HG02763 (cell line): ENCODE data around the gene SLC66A2.

Experiments
- ATAC-seq: cut with Tn5 transposase; IDR thresholded peaks from one replicate; pipeline ENCODE4 v1.9.1; 2021; ENCODE audit warnings: mild to moderate bottlenecking, moderate library complexity; ENCODE audit not compliant: unreplicated experiment

The SLC66A2 gene

DNA sequence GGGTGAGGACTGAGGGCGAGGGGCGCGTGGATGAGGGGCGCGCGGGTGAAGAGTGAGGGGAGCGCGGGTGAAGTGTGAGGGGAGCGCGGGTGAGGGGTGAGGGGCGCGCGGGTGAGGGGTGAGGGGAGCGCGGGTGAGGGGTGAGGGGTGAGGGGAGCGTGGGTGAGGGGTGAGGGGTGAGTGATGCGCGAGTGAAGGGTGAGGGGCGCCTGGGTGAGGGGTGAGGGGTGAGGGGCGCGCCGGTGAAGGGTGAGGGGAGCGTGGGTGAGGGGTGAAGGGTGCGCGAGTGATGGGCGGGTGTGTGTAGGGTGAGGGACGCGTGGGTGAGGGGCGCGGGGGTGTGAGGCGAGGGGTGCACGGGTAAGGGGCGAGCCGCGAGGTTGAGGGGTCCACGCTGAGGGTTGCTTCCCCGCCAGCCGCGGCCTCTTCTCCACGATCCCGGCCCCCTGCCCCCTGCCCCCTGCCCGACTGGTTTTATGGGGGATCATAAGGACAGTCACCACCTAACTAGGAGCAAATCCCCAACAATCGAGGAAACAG lies 1.1 kb upstream of the SLC66A2 start:
- ATAC-seq: no peak

DNA sequence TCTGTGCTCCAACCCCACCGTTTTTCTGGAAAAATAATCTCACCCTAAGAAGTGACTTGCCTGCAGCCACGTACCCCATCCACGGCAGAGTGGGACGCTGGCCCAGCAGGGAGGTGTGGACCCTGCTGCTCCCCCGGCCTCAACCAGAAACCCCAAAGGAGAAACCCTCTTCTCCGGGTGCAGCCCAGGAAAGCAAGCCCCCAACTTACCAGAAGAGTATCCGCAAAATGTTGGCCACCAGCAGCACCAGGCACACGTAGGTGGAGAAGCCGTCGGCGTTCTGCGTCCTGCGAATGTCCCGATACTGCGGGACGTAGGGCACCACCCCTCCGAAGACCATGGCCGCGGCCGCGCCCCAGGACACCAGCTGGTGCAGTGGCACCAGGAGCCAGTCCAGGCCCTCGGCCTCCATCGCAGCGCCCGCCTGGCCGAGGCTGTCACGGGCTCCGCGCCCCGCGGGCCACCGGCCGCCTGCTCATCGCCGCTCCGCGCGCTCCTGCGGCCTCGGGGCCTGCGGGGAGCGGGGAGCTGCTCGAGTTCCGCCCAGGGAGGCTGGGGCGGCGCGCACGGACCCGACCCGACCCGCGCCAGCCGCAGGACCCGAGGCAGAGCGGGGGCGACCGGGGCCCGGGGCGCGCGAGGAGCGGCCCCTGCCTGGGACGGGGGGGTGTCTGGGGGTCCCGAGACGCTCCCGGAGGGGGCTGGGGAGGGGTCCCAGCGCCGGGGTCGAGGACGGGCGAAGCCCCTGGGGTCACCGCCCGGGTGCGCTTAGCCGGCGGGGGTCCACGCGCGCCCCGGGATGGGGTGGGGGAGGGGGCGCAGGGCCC lies 725 bp downstream of the SLC66A2 start:
- ATAC-seq: peak; percentile 18

- no peak for ATAC-seq
Observed at GRCh38 chr18:79949697-79950487, 1.6 kb downstream of the SLC66A2 start.

DNA sequence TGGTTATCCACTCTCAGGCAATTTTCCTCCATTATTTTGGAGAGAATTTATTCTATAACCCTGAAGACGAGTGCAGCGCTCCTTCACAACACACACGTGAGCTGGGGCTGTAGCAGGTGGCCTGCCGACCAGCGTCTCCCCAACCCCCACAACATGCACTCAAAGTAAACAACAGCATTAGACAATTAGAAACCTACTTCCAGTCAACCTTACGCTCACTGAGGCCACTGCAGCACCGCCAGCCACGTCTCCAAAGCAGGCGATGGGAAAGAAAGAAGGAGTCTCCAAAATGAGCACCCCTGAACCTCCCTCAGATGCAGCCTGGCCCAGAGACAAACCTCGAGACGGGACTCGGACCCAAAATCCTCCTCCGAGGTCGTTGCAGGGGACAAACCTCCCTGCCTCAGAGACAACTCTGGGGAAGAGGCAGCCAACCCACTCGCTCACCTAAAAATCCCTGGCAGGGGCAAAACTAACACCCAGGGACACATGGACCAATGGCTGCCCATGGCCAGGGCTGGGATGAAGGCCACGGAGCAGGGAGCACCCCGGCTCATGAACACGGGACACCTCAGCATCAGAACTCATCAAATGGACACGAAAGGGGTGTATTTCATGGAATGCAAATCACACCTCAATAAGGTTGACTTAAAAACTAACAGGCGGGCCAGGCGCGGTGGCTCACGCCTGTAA lies 2.6 kb downstream of the SLC66A2 start:
- no peak for ATAC-seq

DNA sequence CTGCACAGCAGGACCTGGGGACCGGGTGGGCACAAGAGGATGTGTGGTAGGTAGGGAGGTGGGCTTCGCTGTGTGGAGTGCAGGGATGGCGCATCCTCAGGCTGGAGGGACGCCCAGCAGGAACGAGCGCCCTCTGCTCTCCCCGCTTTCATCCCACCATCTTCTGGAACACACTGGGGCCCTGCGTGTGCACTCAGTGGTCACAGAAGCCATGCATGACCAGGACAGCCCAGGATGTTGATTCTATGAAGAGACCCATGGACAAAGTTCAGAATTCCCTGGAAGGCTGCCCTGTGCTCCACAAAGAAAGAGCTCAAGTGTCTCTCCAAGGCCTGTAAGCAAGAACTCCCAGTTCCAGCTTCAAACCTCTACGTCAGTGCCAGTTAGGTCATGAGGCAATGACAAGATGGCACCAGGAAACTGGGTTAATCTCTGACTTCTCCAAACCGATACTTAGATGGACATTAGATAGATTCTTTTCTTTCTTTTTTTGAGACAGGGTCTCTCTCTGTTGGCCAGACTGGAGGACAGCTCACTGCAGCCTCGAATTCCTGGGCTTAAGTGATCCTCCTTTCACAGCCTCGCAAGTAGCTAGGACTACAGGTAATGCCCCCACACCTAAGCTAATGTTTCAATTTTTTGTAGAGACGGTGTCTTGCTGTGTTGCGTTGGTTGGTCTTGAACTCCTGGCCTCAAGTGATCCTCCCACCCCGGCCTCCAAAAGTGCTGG lies 3.4 kb downstream of the SLC66A2 start:
- no peak for ATAC-seq

DNA sequence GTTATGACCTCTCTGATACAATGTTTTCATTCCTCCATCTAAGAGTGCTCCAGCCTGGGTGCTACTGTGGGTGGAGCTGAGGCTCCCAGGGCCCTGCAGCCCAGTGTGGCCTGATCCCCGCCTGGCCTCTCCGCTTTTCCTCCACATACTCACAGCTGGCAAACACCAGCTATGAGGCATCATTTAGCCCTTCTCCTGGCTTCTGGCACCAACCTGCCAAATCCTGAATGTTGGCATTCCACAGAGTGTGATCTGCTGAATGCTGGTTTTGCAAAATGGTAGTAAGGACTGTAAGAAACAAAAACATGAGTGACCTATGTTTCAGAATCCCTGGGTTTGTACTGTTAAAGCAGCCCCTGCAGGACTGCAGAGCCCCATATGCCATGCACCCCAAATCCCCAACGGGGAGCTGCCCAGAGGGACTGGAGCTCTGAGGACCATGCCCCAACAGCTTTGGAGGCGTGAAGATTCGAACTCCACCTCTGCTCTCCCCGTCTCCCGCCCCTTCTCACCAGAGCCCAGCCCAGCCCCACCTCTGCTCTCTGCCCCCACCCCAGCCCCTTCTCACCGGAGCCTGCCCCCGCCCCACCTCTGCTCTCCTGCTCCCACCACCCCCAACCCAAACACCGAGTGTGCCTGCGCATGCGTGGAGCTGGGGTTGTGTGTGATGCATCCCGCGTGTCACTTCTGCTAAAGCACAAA lies 4.2 kb downstream of the SLC66A2 start:
- ATAC-seq: no peak

DNA sequence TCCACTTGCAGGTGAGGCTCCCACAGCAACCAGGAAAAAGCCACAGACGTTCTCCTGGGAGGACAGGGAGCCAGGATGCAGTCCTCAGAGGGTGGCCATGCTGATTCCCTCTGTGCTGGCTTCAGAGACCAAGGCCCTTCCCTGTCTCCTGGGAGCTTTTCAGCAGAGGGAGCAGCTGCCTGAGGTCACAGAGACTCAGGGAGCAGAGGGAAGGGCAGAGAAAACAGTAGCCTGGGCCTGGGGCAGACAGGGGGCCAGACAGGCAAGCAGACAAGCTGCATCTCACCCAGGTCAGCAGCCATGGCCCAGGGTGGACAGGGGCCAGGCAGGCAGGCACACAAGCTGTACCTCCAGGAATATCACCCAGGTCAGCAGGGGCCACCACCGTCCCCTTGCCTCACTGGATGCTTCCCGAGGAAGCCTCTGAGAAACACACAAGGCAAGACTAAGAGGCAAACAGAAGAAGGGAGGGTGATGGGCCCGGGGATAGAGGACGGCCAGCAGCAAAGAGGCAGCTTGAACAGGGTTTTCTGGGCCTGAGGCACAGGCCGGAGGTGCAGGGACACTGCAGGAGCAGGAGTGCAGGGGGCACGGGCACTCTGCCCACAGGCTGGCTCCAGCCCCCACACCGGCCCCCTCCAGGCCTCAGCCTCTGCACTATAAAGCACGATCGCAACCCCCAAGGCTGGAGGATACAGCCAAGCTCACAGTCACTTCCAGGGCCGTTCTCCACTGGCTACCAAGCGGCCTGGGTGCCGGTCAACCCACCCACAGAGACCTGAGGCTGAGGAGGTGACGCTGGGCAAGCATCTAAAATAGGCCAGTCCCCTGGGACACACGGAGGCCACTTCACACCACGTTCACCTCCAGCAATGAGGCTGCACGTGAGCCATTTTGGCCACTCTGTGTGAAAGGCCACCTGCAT lies 6.1 kb downstream of the SLC66A2 start:
- ATAC-seq: no peak

DNA sequence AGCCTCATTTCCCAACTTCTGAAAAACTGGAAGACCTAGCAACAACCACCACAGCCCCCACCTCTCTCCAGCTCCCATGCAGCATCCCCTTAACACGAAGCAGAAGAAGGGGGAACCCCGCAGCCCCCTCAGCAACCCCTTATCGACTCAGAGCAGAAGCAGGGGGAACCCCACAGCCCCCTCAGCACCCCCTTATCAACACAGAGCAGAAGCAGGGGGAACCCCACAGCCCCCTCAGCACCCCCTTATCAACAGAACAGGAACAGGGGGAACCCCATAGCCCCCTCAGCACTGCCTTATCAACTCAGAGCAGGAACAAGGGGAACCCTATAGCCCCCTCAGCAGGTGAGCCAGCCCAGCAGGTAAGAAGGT lies 6.7 kb downstream of the SLC66A2 start:
- ATAC-seq: no peak

GRCh38 chr18:79944126-79944731 lies 7.2 kb downstream of the SLC66A2 start:
- ATAC-seq: peak; percentile 44

DNA sequence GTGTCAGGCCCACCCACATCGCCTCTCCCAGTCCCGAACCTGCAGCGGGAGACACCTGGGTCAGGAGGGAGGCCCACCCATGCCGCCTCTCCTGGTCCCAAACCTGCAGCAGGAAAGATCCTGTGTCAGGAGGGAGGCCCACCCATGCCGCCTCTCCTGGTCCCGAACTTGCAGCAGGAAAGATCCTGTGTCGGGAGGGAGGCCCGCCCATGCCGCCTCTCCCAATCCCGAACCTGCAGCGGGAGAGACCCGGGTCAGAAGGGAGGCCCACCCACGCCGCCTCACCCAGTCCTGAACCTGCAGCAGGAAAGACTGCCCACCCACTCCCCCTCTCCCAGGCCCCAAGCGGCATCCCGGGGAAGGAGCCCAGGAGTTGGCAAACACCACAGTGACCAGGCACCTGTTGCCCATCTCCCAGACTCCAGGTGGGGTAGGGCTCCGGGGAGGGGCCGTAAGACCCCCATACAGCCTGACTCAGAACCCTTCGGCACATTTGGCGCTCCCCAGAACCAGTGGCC lies 7.8 kb downstream of the SLC66A2 start:
- ATAC-seq: no peak

DNA sequence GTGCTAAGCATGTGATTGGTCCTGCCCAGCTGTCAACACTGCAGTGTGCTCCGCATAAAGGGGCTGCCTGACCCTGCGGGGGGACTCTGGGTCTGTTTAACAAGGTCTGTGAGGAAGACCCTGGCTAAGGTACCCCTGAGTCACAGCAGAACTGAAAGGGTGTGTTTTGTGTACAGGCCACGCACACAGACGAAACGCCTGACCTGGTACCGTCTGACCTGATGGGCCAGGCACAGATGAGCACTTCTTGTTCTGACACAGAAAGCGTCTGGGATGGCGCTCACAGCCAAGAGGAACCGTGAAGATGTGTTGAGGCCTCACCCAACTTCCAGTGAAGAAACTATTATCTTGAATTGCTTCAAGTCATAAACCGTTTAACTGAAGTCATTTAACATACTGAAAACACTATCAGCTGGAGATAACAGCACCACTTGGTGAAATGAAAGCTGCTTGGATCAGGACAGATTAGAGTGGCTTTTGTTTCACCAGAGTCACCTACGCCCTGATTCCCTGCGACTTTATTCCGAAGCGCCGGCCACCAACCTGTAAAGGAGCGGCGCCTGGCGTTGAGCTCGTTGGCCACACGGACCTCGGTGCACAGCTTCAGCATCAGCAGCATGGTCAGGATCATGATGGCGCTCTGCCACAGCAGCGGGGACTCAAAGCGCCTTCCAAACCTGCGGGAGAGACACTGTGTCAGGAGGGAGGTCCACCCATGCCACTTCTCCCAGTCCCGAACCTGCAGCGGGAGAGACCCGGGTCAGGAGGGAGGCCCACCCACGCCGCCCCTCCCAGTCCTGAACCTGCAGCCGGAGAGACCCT lies 8.5 kb downstream of the SLC66A2 start:
- ATAC-seq: no peak

GRCh38 chr18:79942211-79942610 lies 9.2 kb downstream of the SLC66A2 start:
- no peak for ATAC-seq

- no peak for ATAC-seq
Observed at GRCh38 chr18:79941473-79942119, 9.9 kb downstream of the SLC66A2 start.

DNA sequence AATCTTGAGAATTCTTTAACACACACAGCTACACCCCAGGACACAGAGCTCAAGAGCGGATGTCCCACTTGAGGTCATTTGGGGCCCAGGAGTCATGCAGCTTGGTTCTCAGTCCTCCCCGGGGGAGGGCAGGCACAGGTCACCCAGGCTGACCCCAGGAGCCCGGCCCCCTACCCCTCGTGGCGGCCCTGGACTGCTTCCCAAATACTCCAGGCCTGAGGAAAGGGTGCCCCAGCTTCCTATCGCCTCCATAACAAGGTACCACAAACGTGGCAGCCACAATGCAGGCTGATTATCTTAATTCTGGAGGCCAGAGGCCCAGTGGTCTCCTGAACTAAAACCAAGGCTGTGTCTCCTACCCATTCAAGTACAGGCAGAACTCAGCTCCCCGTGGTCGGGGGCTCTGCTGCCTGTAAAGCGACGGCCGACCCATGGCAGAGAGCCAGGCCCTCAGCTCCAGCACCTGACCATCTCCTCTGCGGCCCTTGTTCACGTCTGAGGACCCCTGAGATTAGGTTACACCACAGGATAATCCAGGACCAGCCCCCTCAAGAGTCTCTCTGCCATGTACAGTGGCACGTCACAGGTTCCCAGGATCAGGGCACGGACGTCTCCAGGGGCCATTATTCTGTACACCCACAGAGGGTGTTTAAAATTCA lies 10.5 kb downstream of the SLC66A2 start:
- no peak for ATAC-seq

DNA sequence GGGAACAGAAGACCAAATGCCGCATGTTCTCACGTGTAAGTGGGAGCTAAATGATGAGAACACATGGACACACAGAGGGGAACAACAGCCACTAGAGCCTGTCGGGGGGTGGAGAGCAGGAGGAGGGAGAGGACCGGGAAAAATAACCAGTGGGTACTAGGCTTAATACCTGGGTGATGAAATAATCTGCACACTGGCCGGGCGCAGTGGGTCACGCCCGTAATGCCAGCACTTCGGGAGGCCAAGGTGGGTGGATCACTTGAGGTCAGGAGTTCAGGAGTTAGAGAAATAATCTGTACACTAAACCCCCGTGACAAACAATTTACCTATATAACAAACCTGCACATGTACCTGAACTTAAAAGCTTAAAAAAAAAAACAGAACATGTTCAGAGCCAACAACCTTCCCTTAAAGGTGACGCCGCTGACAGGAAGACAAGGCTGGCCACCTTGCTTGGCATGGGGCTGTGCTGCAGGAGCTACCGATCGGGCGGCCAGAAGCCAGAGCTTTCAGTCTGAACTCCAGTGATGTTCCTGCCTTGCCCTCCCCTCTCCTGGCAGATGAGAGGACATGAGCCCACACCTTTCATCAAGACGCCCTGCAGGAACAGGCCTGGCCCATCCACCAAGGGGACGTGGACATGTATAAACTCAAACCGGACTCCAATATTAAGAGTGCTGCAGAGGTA lies 11.2 kb downstream of the SLC66A2 start:
- ATAC-seq: no peak

- ATAC-seq: no peak
Observed at GRCh38 chr18:79939096-79939495, 12.4 kb downstream of the SLC66A2 start.
